Breast epithelium (tissue), 4 donors: ENCODE results near the gene PEAK1. TPM values are rescaled to one million over a fixed set of nuclear protein-coding genes. Genes with fewer than 3 reads are reported as not detected.

Source experiments
- DNase-seq, 2 donors: peaks; one replicate each; pipeline ENCODE4 v3.0.0-alpha.2; 2019; ENCODE audit warnings: low spot score in 2 of 2
- H3K27ac ChIP-seq, 2 donors: fragments of 200-600 bp; sonication (generic) in 1 of 2; one replicate each; pipeline ENCODE4 v1.5.1; 2016 to 2019; ENCODE audit warnings: mild to moderate bottlenecking in 1 of 2
- H3K27me3 ChIP-seq, 2 donors: fragments of 200-600 bp; sonication (generic) in 1 of 2; one replicate each; pipeline versions ENCODE4 v1.5.1 to v1.6.0; 2017 to 2019; ENCODE audit warnings: control low read depth in 1 of 2, mild to moderate bottlenecking in 1 of 2
- H3K36me3 ChIP-seq: fragments of 200-600 bp; one replicate; pipeline ENCODE4 v1.5.1; 2019
- H3K4me1 ChIP-seq, 2 donors: fragments of 200-600 bp; sonication (generic); one replicate each; pipeline ENCODE4 v1.5.1; 2016 to 2019; ENCODE audit warnings: control low read depth in 1 of 2
- H3K4me3 ChIP-seq, 3 donors: fragments of 200-600 bp; sonication (generic); 1 replicate in 2 of 3; 2 replicates in 1 of 3; pipeline ENCODE4 v1.5.1; 2016 to 2019; ENCODE audit warnings: mild to moderate bottlenecking in 3 of 3, moderate library complexity in 2 of 3
- H3K9me3 ChIP-seq, 2 donors: fragments of 200-600 bp; sonication (generic) in 1 of 2; one replicate each; pipeline ENCODE4 v1.5.1; 2016 to 2019; ENCODE audit warnings: control low read depth in 1 of 2
- POLR2A ChIP-seq: fragments of 450-650 bp; IDR thresholded peaks from one replicate; pipeline ENCODE4 v1.6.1; 2016; ENCODE audit warnings: antibody characterized with exemption, mild to moderate bottlenecking, moderate library complexity
- POLR2AphosphoS5 ChIP-seq, 3 donors: sonication (generic); formaldehyde crosslinking; IDR thresholded peaks; one replicate each; pipeline ENCODE4 v1.6.1; 2017; ENCODE audit warnings: antibody characterized with exemption in 3 of 3
- intact Hi-C: fragments of 100-400 bp; cut with DNase I; formaldehyde crosslinking; loops from one replicate; pipeline ENCODE4 v1.15.1; 2023; ENCODE audit warnings: low total_unique reads
- total RNA-seq, 3 donors: library from RNA; depleted of rRNA; stranded (reverse); fragments of >200 nt; gene quantifications; one replicate each; pipeline ENCODE4 v1.1.0, GENCODE V29; 2016
- TF ChIP-seq, protein P1 (sequence below), 3 donors: fragments of 450-650 bp; IDR thresholded peaks; one replicate each; pipeline ENCODE4 v1.5.1; 2016 to 2017; ENCODE audit warnings: antibody characterized with exemption in 3 of 3, mild to moderate bottlenecking in 3 of 3, moderate library complexity in 3 of 3

The PEAK1 gene
- total RNA-seq, 3 donors from 2014 or later = 48.5 to 99.5 (median 55.2) TPM

GRCh38 chr15:77418966-77419835 lies 703 bp downstream of the PEAK1 start:
- Histone ChIP-seq H3K36me3 (no peaks in the 10 kb centered on the region), H3K9me3 (no peaks in the 10 kb centered on the region), H3K4me1 (peaks cover 0 to 6% of the 10 kb centered on the region in 2 donors), H3K4me3 (peak overlapping the region; percentile 90 to 99 (median 98)), H3K27me3 (no peaks in the 10 kb centered on the region), H3K27ac (peak overlapping the region; percentile 92 to 99)
- intact Hi-C loops = no loop called here
- TF ChIP-seq POLR2AphosphoS5 (IDR thresholded peaks at IDR 0.05) (no peak), POLR2A (no peak)
- TF ChIP-seq, protein P1, sequence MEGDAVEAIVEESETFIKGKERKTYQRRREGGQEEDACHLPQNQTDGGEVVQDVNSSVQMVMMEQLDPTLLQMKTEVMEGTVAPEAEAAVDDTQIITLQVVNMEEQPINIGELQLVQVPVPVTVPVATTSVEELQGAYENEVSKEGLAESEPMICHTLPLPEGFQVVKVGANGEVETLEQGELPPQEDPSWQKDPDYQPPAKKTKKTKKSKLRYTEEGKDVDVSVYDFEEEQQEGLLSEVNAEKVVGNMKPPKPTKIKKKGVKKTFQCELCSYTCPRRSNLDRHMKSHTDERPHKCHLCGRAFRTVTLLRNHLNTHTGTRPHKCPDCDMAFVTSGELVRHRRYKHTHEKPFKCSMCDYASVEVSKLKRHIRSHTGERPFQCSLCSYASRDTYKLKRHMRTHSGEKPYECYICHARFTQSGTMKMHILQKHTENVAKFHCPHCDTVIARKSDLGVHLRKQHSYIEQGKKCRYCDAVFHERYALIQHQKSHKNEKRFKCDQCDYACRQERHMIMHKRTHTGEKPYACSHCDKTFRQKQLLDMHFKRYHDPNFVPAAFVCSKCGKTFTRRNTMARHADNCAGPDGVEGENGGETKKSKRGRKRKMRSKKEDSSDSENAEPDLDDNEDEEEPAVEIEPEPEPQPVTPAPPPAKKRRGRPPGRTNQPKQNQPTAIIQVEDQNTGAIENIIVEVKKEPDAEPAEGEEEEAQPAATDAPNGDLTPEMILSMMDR (IDR thresholded peaks at IDR 0.05) = no peak
- DNase-seq = peak in 1 of 2 donors; percentile 19

GRCh38 chr15:77418391-77418965 lies 1.4 kb downstream of the PEAK1 start:
- no peak for DNase-seq
- intact Hi-C loops = no loop called here
- TF ChIP-seq POLR2A = no peak
- TF ChIP-seq, protein P1 (IDR thresholded peaks at IDR 0.05) = no peak
- no peak for TF ChIP-seq POLR2AphosphoS5 (IDR thresholded peaks at IDR 0.05)
- no peaks in the 10 kb centered on the region for H3K9me3 ChIP-seq
- H3K4me3 ChIP-seq = peak overlapping the region; percentile 90 to 99 (median 98)
- no peaks in the 10 kb centered on the region for H3K27me3 ChIP-seq
- no peaks in the 10 kb centered on the region for H3K36me3 ChIP-seq
- H3K27ac ChIP-seq = peak overlapping the region; percentile 92 to 99
- H3K4me1 ChIP-seq = peaks cover 0 to 6% of the 10 kb centered on the region in 2 donors

DNA sequence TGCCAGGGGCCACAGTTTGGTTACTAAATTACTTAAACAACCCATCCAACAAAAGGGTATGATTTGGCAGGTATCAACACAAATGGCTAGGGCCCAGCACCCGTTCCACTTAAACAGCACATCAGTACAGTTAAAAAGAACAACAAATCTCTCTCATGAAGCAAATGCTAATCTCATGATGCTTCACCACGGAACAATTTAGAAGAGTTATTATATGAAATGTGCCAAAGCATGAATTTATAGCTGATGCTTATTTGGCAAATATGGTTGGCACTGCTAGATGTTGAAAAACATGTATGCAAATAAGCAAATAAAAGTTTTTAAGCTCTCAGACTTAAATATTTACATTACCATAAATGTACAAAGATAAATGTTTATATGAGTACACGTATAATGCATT lies 2.3 kb downstream of the PEAK1 start:
- intact Hi-C loops = no loop called here
- Histone ChIP-seq H3K27ac (no peak overlapping the region), H3K9me3 (no peaks in the 10 kb centered on the region), H3K4me1 (peaks cover 0 to 14% of the 10 kb centered on the region in 2 donors), H3K27me3 (no peaks in the 10 kb centered on the region), H3K36me3 (no peaks in the 10 kb centered on the region), H3K4me3 (peak overlapping the region in 1 of 3 donors; percentile 6)
- TF ChIP-seq POLR2AphosphoS5 (IDR thresholded peaks at IDR 0.05) (no peak), POLR2A (no peak)
- TF ChIP-seq, protein P1 (IDR thresholded peaks at IDR 0.05) = no peak
- DNase-seq = no peak

DNA sequence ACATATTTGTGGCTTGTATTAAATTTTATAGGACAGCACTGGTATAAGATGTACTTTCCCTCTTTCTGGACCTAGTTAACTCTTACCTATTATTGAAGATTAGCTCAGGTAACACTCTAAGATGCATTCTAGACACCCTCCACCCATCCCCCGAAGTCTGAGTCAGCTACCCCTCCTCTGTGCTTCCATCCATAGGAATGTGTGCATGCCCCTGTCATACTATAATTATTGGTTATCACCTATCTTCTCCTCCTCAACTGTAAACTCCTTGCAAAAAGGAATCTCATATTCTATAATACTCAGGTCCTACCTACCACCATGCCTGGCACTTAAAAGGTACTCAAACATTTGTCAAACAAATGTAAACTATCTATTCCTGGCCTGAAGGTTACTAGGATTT lies 3.0 kb downstream of the PEAK1 start:
- Histone ChIP-seq H3K4me1 (peaks cover 0 to 15% of the 10 kb centered on the region in 2 donors), H3K9me3 (no peaks in the 10 kb centered on the region), H3K4me3 (no peak overlapping the region), H3K27ac (no peak overlapping the region), H3K27me3 (no peaks in the 10 kb centered on the region), H3K36me3 (no peaks in the 10 kb centered on the region)
- TF ChIP-seq POLR2AphosphoS5 (IDR thresholded peaks at IDR 0.05) = no peak
- TF ChIP-seq, protein P1 (IDR thresholded peaks at IDR 0.05) = no peak
- TF ChIP-seq POLR2A = no peak
- intact Hi-C loops = no loop called here
- no peak for DNase-seq

- H3K27ac ChIP-seq = no peak overlapping the region
- intact Hi-C loops = no loop called here
- no peak for DNase-seq
Measured at GRCh38 chr15:77416148-77416455, 3.8 kb downstream of the PEAK1 start.

More at GRCh38 chr15:77416148-77416455, 3.8 kb downstream of the PEAK1 start:
- Histone ChIP-seq H3K27me3 (no peaks in the 10 kb centered on the region), H3K4me3 (no peak overlapping the region), H3K4me1 (peaks cover 0 to 15% of the 10 kb centered on the region in 2 donors), H3K36me3 (no peaks in the 10 kb centered on the region), H3K9me3 (no peaks in the 10 kb centered on the region)
- TF ChIP-seq POLR2AphosphoS5 (IDR thresholded peaks at IDR 0.05) = peak in 1 of 3 donors; percentile 52
- TF ChIP-seq, protein P1 (IDR thresholded peaks at IDR 0.05) = no peak
